Measurements from ENCODE around the gene CBLC. TPM values are rescaled to one million over a fixed set of nuclear protein-coding genes. Genes with fewer than 3 reads are reported as not detected.

Gene CBLC
- polyA plus RNA-seq, 1 donor (not counting 4 experiments of a cell fraction or from before 2014, with no cell fraction given), result 27.8 TPM

DNA sequence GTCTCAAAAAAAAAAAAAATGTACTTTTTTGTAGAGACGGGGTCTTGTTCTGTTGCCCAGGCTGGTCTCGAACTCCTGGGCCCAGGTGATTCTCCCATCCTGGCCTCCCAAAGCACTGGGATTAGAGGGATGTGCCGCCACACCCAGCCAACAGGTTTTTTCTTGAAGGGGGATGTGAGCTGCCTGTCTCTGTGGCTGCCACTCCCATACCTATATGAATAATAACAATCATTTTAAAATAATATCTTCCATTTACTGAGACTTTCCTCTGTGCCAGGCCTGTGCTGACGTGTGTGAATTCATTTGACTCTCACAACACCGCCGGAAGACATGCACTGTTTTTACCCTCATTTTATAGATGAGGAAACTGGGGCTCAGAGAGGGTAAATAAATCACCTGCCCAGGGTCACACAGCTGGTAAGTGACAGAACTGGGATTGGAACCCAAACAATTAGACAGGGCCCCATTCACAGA, 36.4 kb upstream of the CBLC start:
- peak overlapping the region; percentile 96 for H3K27ac ChIP-seq (ENCODE audit: control insufficient read depth, insufficient read depth, low read length)
- dilution Hi-C loops (cut with MboI; ENCODE audit: extremely low pct_ligation_motif_present, low sequenced_read_pairs), result no loop called here
- H3K9ac ChIP-seq (ENCODE audit: control insufficient read depth, extremely low read depth, insufficient read depth, low read length), result peak overlapping the region; percentile 73
- H3K27me3 ChIP-seq (ENCODE audit: control insufficient read depth, extremely low read depth, insufficient read depth, low read length), result no peaks in the 10 kb centered on the region
- FAIRE-seq (peak; percentile 86), DNase-seq (ENCODE audit: low read depth, low spot score) (no peak)
- peak overlapping the region; percentile 62 for H3K4me2 ChIP-seq (ENCODE audit: control insufficient read depth, extremely low read depth, insufficient read depth, low read depth, low read length)
- H3K36me3 ChIP-seq (ENCODE audit: control insufficient read depth in 2 of 2, extremely low read depth in 1 of 2, insufficient read depth in 2 of 2, low read length in 2 of 2), result no peaks in the 10 kb centered on the region
- H3K79me2 ChIP-seq (ENCODE audit: control insufficient read depth, insufficient read depth, low read length), result no peaks in the 10 kb centered on the region
- no peak overlapping the region for H2AFZ ChIP-seq (ENCODE audit: control insufficient read depth, low read length)
- peak overlapping the region in 1 of 3 experiments; percentile 19 for H3K4me3 ChIP-seq (ENCODE audit: control insufficient read depth in 2 of 3, extremely low read depth in 1 of 3, insufficient read depth in 2 of 3, low read depth in 1 of 3, low read length in 3 of 3)
- no peaks in the 10 kb centered on the region for H4K20me1 ChIP-seq (ENCODE audit: control insufficient read depth, extremely low read depth, insufficient read depth, low read length)
- no peaks in the 10 kb centered on the region for H3K9me3 ChIP-seq (ENCODE audit: control insufficient read depth, low read depth, low read length)
- peaks cover 30% of the 10 kb centered on the region for H3K4me1 ChIP-seq (ENCODE audit: control insufficient read depth, extremely low read depth, insufficient read depth, low read length)
- H3K9me1 ChIP-seq (ENCODE audit: control insufficient read depth, extremely low read depth, insufficient read depth, low read length), result no peaks in the 10 kb centered on the region
- TF ChIP-seq, protein P1, sequence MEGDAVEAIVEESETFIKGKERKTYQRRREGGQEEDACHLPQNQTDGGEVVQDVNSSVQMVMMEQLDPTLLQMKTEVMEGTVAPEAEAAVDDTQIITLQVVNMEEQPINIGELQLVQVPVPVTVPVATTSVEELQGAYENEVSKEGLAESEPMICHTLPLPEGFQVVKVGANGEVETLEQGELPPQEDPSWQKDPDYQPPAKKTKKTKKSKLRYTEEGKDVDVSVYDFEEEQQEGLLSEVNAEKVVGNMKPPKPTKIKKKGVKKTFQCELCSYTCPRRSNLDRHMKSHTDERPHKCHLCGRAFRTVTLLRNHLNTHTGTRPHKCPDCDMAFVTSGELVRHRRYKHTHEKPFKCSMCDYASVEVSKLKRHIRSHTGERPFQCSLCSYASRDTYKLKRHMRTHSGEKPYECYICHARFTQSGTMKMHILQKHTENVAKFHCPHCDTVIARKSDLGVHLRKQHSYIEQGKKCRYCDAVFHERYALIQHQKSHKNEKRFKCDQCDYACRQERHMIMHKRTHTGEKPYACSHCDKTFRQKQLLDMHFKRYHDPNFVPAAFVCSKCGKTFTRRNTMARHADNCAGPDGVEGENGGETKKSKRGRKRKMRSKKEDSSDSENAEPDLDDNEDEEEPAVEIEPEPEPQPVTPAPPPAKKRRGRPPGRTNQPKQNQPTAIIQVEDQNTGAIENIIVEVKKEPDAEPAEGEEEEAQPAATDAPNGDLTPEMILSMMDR (optimal IDR thresholded peaks at IDR 0.05 in 1 of 3, IDR thresholded peaks at IDR 0.05 in 1 of 3, conservative IDR thresholded peaks at IDR 0.05 in 1 of 3; ENCODE audit: extremely low read depth in 1 of 3, insufficient read depth in 2 of 3, low read length in 3 of 3), result no peak
- TF ChIP-seq EZH2 (IDR thresholded peaks at IDR 0.05; ENCODE audit: low read length), result no peak

DNA sequence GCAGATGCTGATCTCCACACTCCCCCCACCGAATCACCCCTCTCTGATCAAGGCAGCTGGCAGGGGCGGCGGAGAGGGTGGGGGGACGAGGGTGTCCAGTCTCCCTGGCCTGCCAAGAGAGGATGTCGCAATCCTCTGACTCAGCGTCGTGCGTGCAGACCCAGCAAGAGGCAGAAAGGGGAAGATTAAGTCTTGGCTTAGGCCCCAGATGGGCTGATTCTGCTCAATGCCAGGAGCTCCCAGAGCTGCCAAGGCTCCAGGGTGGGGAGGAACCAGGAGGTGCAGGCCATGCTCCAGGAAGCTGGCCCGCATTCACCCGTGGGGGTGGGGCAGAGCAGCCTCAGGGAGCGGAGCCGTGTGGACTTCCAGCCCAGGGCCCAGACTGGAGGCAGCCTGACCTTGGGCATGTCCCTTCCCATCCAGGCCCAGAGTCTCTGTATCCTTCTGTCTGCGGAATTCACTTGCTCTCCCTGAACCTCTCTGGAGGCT, 35.8 kb upstream of the CBLC start:
- peak overlapping the region; percentile 96 for H3K27ac ChIP-seq (ENCODE audit: control insufficient read depth, insufficient read depth, low read length)
- TF ChIP-seq EZH2 (IDR thresholded peaks at IDR 0.05; ENCODE audit: low read length), result no peak
- TF ChIP-seq, protein P1 (optimal IDR thresholded peaks at IDR 0.05 in 1 of 3, IDR thresholded peaks at IDR 0.05 in 1 of 3, conservative IDR thresholded peaks at IDR 0.05 in 1 of 3; ENCODE audit: extremely low read depth in 1 of 3, insufficient read depth in 2 of 3, low read length in 3 of 3), result no peak
- peaks cover 32% of the 10 kb centered on the region for H3K4me1 ChIP-seq (ENCODE audit: control insufficient read depth, extremely low read depth, insufficient read depth, low read length)
- no peaks in the 10 kb centered on the region for H3K27me3 ChIP-seq (ENCODE audit: control insufficient read depth, extremely low read depth, insufficient read depth, low read length)
- H4K20me1 ChIP-seq (ENCODE audit: control insufficient read depth, extremely low read depth, insufficient read depth, low read length), result no peaks in the 10 kb centered on the region
- no peaks in the 10 kb centered on the region for H3K79me2 ChIP-seq (ENCODE audit: control insufficient read depth, insufficient read depth, low read length)
- H3K9me3 ChIP-seq (ENCODE audit: control insufficient read depth, low read depth, low read length), result no peaks in the 10 kb centered on the region
- H3K9ac ChIP-seq (ENCODE audit: control insufficient read depth, extremely low read depth, insufficient read depth, low read length), result peak overlapping the region; percentile 73
- H3K4me2 ChIP-seq (ENCODE audit: control insufficient read depth, extremely low read depth, insufficient read depth, low read depth, low read length), result peak overlapping the region; percentile 45
- peak; percentile 96 for DNase-seq (ENCODE audit: low read depth, low spot score)
- H2AFZ ChIP-seq (ENCODE audit: control insufficient read depth, low read length), result no peak overlapping the region
- no peaks in the 10 kb centered on the region for H3K36me3 ChIP-seq (ENCODE audit: control insufficient read depth in 2 of 2, extremely low read depth in 1 of 2, insufficient read depth in 2 of 2, low read length in 2 of 2)
- no peaks in the 10 kb centered on the region for H3K9me1 ChIP-seq (ENCODE audit: control insufficient read depth, extremely low read depth, insufficient read depth, low read length)
- no peak overlapping the region for H3K4me3 ChIP-seq (ENCODE audit: control insufficient read depth in 2 of 3, extremely low read depth in 1 of 3, insufficient read depth in 2 of 3, low read depth in 1 of 3, low read length in 3 of 3)
- dilution Hi-C loops (cut with MboI; ENCODE audit: extremely low pct_ligation_motif_present, low sequenced_read_pairs), result no loop called here
- FAIRE-seq, result peak; percentile 97

Data from keratinocyte (primary cell).